ENCODE results near the gene RPS6KC1. TPM values are rescaled to one million over a fixed set of nuclear protein-coding genes. Genes with fewer than 3 reads are reported as not detected.
"Not testable (repeated sequence)": the region's sequence is repeated elsewhere in the genome, so short reads cannot be mapped to it uniquely, and the experiment has no call there.

RPS6KC1 gene
- polyA plus RNA-seq, 3 donors, result 20.3 to 21.2 (median 20.9) TPM

- DNase-seq, result no peak
Measured at GRCh38 chr1:213104604-213105003, 53.6 kb downstream of the RPS6KC1 start.

GRCh38 chr1:213106298-213106697 lies 55.3 kb downstream of the RPS6KC1 start:
- DNase-seq, result no peak

GRCh38 chr1:213107613-213108012 lies 56.6 kb downstream of the RPS6KC1 start:
- no peak for DNase-seq

- DNase-seq, result no peak
Measured at GRCh38 chr1:213110349-213111300, 59.6 kb downstream of the RPS6KC1 start.

- no peak for DNase-seq
Measured at GRCh38 chr1:213111502-213111901, 60.5 kb downstream of the RPS6KC1 start.

GRCh38 chr1:213112723-213113122 lies 61.7 kb downstream of the RPS6KC1 start:
- not testable (repeated sequence) for DNase-seq

- not testable (repeated sequence) for DNase-seq
Measured at GRCh38 chr1:213117699-213118180, 66.7 kb downstream of the RPS6KC1 start.

GRCh38 chr1:213119794-213120193 lies 68.8 kb downstream of the RPS6KC1 start:
- no peak for DNase-seq

GRCh38 chr1:213120386-213120785 lies 69.3 kb downstream of the RPS6KC1 start:
- DNase-seq, result no peak

GRCh38 chr1:213120961-213121360 lies 69.9 kb downstream of the RPS6KC1 start:
- DNase-seq, result no peak

GRCh38 chr1:213122514-213122929 lies 71.5 kb downstream of the RPS6KC1 start:
- DNase-seq, result peak; percentile 30

GRCh38 chr1:213123087-213123486 lies 72.0 kb downstream of the RPS6KC1 start:
- no peak for DNase-seq

GRCh38 chr1:213123536-213123935 lies 72.5 kb downstream of the RPS6KC1 start:
- no peak for DNase-seq

GRCh38 chr1:213124590-213124989 lies 73.5 kb downstream of the RPS6KC1 start:
- DNase-seq, result no peak

GRCh38 chr1:213125643-213126042 lies 74.6 kb downstream of the RPS6KC1 start:
- DNase-seq, result no peak

- no peak for DNase-seq
Measured at GRCh38 chr1:213127074-213127473, 76.0 kb downstream of the RPS6KC1 start.

GRCh38 chr1:213131851-213132655 lies 81.0 kb downstream of the RPS6KC1 start:
- no peak for DNase-seq

GRCh38 chr1:213135572-213135971 lies 84.5 kb downstream of the RPS6KC1 start:
- no peak for DNase-seq

- no peak for DNase-seq
Measured at GRCh38 chr1:213136190-213136917, 85.3 kb downstream of the RPS6KC1 start.

GRCh38 chr1:213138391-213138790 lies 87.3 kb downstream of the RPS6KC1 start:
- no peak for DNase-seq

GRCh38 chr1:213138892-213139291 lies 87.9 kb downstream of the RPS6KC1 start:
- no peak for DNase-seq

GRCh38 chr1:213148905-213149304 lies 97.9 kb downstream of the RPS6KC1 start:
- DNase-seq, result no peak
